Neural progenitor cell (in vitro differentiated cells): ENCODE data around the gene IPO7. TPM values are rescaled to one million over a fixed set of nuclear protein-coding genes. Genes with fewer than 3 reads are reported as not detected.
A peak's percentile ranks its signal among the peaks of the same experiment; 100 is the strongest.

Experiments
- DNase-seq: peaks from one replicate; pipeline ENCODE4 v3.0.0-alpha.2; 2016; ENCODE audit warnings: low spot score
- H2AFZ ChIP-seq: fragments of 200-600 bp; sonication (generic); replicated peaks from 2 replicates; pipeline ENCODE4 v1.6.1; 2016; ENCODE audit warnings: antibody characterized with exemption
- H3F3A ChIP-seq: fragments of 200-600 bp; sonication (generic); 2 replicates; pipeline ENCODE4 v1.6.1; 2016; ENCODE audit warnings: antibody characterized with exemption, low read depth
- H3K27ac ChIP-seq: fragments of 200-600 bp; sonication (generic); 2 replicates; pipeline ENCODE4 v1.5.1; 2016; ENCODE audit warnings: mild to moderate bottlenecking
- H3K27me3 ChIP-seq: fragments of 200-600 bp; sonication (generic); 2 replicates; pipeline ENCODE4 v1.6.1; 2016; ENCODE audit warnings: mild to moderate bottlenecking, moderate library complexity
- H3K36me3 ChIP-seq: fragments of 200-600 bp; sonication (generic); 2 replicates; pipeline ENCODE4 v1.5.1; 2016
- H3K4me1 ChIP-seq: fragments of 200-600 bp; sonication (generic); 2 replicates; pipeline ENCODE4 v1.6.1; 2016; ENCODE audit warnings: mixed run types
- H3K4me2 ChIP-seq: fragments of 200-600 bp; sonication (generic); 2 replicates; pipeline ENCODE4 v1.6.1; 2016
- H3K4me3 ChIP-seq: fragments of 200-600 bp; sonication (generic); 2 replicates; pipeline ENCODE4 v1.5.1; 2016
- H3K79me2 ChIP-seq: fragments of 200-600 bp; sonication (generic); 2 replicates; pipeline ENCODE4 v1.6.1; 2016; ENCODE audit warnings: low read depth
- H3K9ac ChIP-seq: fragments of 200-600 bp; sonication (generic); 2 replicates; pipeline ENCODE4 v1.6.1; 2016
- H3K9me3 ChIP-seq: fragments of 200-600 bp; sonication (generic); 2 replicates; pipeline ENCODE4 v1.5.1; 2016; ENCODE audit warnings: low read depth
- H4K20me1 ChIP-seq: fragments of 200-600 bp; sonication (generic); 2 replicates; pipeline ENCODE4 v1.6.1; 2016; ENCODE audit warnings: low read depth
- H3K27ac Mint-ChIP-seq: 3 replicates; pipeline ENCODE4 v1.8.0; 2021; ENCODE audit warnings: mixed read lengths
- H3K27me3 Mint-ChIP-seq: 2 replicates; pipeline ENCODE4 v1.8.0; 2022; ENCODE audit warnings: low read depth, mild to moderate bottlenecking, inconsistent platforms, moderate library complexity, mixed read lengths; ENCODE audit not compliant: insufficient read depth
- H3K36me3 Mint-ChIP-seq: 3 replicates; pipeline ENCODE4 v1.8.0; 2021; ENCODE audit warnings: mixed read lengths
- H3K4me1 Mint-ChIP-seq: 3 replicates; pipeline ENCODE4 v1.8.0; 2021; ENCODE audit warnings: mixed read lengths
- H3K4me3 Mint-ChIP-seq: 3 replicates; pipeline ENCODE4 v1.8.0; 2021; ENCODE audit warnings: mild to moderate bottlenecking, moderate library complexity, mixed read lengths
- H3K9me3 Mint-ChIP-seq: 3 replicates; pipeline ENCODE4 v1.8.0; 2020; ENCODE audit warnings: mixed read lengths
- CTCF ChIP-seq: fragments of 200-600 bp; sonication (generic); IDR thresholded peaks from 2 replicates; pipeline ENCODE4 v1.5.1; 2017; ENCODE audit warnings: antibody characterized with exemption, mild to moderate bottlenecking
- EZH2 ChIP-seq: fragments of 200-600 bp; sonication (generic); IDR thresholded peaks from 2 replicates; pipeline ENCODE4 v1.6.1; 2017; ENCODE audit warnings: antibody characterized with exemption, mild to moderate bottlenecking, moderate library complexity
- EZH2phosphoT487 ChIP-seq: fragments of 200-600 bp; sonication (generic); IDR thresholded peaks from 2 replicates; pipeline ENCODE4 v1.6.1; 2017; ENCODE audit warnings: antibody characterized with exemption
- small RNA-seq: library from RNA; depleted of rRNA; stranded (forward); fragments of <200 nt; gene quantifications from one replicate; pipeline ENCODE3, GENCODE V24; 2015
- total RNA-seq: library from RNA; depleted of rRNA; stranded (reverse); fragments of >200 nt; gene quantifications from 2 replicates; pipeline ENCODE4 v1.2.3, GENCODE V29; 2015; ENCODE audit warnings: low replicate concordance

Gene IPO7
- total RNA-seq, 1 donor from 2014 or later: 231 TPM

- Histone ChIP-seq H3K4me3 (no peak overlapping the region), H3K4me1 (no peaks in the 10 kb centered on the region), H3K27me3 (no peaks in the 10 kb centered on the region), H3K79me2 (no peaks in the 10 kb centered on the region), H3K9me3 (no peaks in the 10 kb centered on the region), H3K36me3 (peaks cover 21% of the 10 kb centered on the region), H3K9ac (no peak overlapping the region), H3K4me2 (no peak overlapping the region), H2AFZ (no peak overlapping the region), H4K20me1 (no peaks in the 10 kb centered on the region), H3F3A (no peaks in the 10 kb centered on the region), H3K27ac (no peak overlapping the region)
- TF ChIP-seq CTCF (no peak), EZH2phosphoT487 (no peak), EZH2 (no peak)
- Mint-ChIP-seq H3K27me3 (peaks cover 2% of the 10 kb centered on the region), H3K27ac (no peak overlapping the region), H3K4me1 (no peaks in the 10 kb centered on the region), H3K4me3 (no peak overlapping the region), H3K9me3 (no peaks in the 10 kb centered on the region), H3K36me3 (peaks cover 19% of the 10 kb centered on the region)
- DNase-seq: no peak
These were observed 109.9 kb downstream of the IPO7 start for GRCh38 chr11:9494316-9494715.

- DNase-seq: no peak
- Histone ChIP-seq H3K27me3 (no peaks in the 10 kb centered on the region), H3K27ac (no peak overlapping the region), H3K4me1 (no peaks in the 10 kb centered on the region), H4K20me1 (no peaks in the 10 kb centered on the region), H3K9me3 (no peaks in the 10 kb centered on the region), H3K36me3 (peaks cover 21% of the 10 kb centered on the region), H3K4me2 (no peak overlapping the region), H3K9ac (no peak overlapping the region), H2AFZ (no peak overlapping the region), H3F3A (no peaks in the 10 kb centered on the region), H3K79me2 (no peaks in the 10 kb centered on the region), H3K4me3 (no peak overlapping the region)
- Mint-ChIP-seq H3K4me1 (no peaks in the 10 kb centered on the region), H3K4me3 (no peak overlapping the region), H3K9me3 (no peaks in the 10 kb centered on the region), H3K36me3 (peaks cover 20% of the 10 kb centered on the region), H3K27ac (no peak overlapping the region), H3K27me3 (peaks cover 2% of the 10 kb centered on the region)
- TF ChIP-seq EZH2phosphoT487: no peak
- no peak for TF ChIP-seq CTCF
- TF ChIP-seq EZH2: no peak
These were observed 111.5 kb downstream of the IPO7 start for GRCh38 chr11:9495803-9496514.

Small RNA genes lying within 50 kb of the gene (small RNA-seq; reads per million reads assigned to genes)
- 97.2 reads per million, percentile 98 among the genes with 10 or more reads in this experiment for gene SNORA23

Other genes starting within 250 kb of the IPO7 start
- 134 and 142 TPM in 2 replicates for gene DENND5A, start 119.3 kb upstream of the IPO7 start, total RNA-seq
- gene TMEM41B, start 70.1 kb upstream of the IPO7 start, total RNA-seq: 51.6 and 82.4 TPM in 2 replicates
- gene ZNF143, start 76.4 kb downstream of the IPO7 start, total RNA-seq: 56.9 and 58.3 TPM in 2 replicates
- 123 and 156 TPM in 2 replicates for gene WEE1, start 189.0 kb downstream of the IPO7 start, total RNA-seq